Mesendoderm (in vitro differentiated cells): Measurements from ENCODE around the gene HIP1.

Experiments used
- DNase-seq: peaks from one replicate; pipeline ENCODE4 v3.0.0; 2013
- H2AK5ac ChIP-seq: 2 replicates; pipeline ENCODE4 v1.6.1; 2013; ENCODE audit warnings: low read length, inconsistent platforms
- H2BK120ac ChIP-seq: 2 replicates; pipeline ENCODE4 v1.6.1; 2013; ENCODE audit warnings: low read depth, mild to moderate bottlenecking, low read length, moderate library complexity, mixed read lengths
- H2BK15ac ChIP-seq: replicated peaks from 2 replicates; pipeline ENCODE4 v1.6.1; 2013; ENCODE audit warnings: low read depth, mild to moderate bottlenecking, moderate library complexity
- H2BK5ac ChIP-seq: 2 replicates; pipeline ENCODE4 v1.6.1; 2013; ENCODE audit warnings: low read length, inconsistent platforms
- H3K18ac ChIP-seq: 2 replicates; pipeline ENCODE4 v1.6.1; 2013; ENCODE audit warnings: mild to moderate bottlenecking, low read length, mixed read lengths
- H3K23ac ChIP-seq: one replicate; pipeline ENCODE4 v1.6.1; 2013; ENCODE audit warnings: low read length
- H3K27ac ChIP-seq: 2 replicates; pipeline ENCODE4 v1.5.1; 2013; ENCODE audit warnings: low read depth, mild to moderate bottlenecking, inconsistent platforms, low read length, moderate library complexity
- H3K27me3 ChIP-seq: 2 replicates; pipeline ENCODE4 v1.6.1; 2013; ENCODE audit warnings: low read length, control low read depth, mild to moderate bottlenecking, inconsistent platforms; ENCODE audit not compliant: insufficient read depth, poor library complexity
- H3K36me3 ChIP-seq: 2 replicates; pipeline ENCODE4 v1.6.1; 2013; ENCODE audit warnings: low read length, inconsistent platforms; ENCODE audit not compliant: control insufficient read depth, insufficient read depth
- H3K4ac ChIP-seq: one replicate; pipeline ENCODE4 v1.6.1; 2013; ENCODE audit warnings: low read depth, mild to moderate bottlenecking, low read length, moderate library complexity
- H3K4me1 ChIP-seq: 2 replicates; pipeline ENCODE4 v1.6.1; 2013; ENCODE audit warnings: low read depth, low read length, inconsistent platforms; ENCODE audit not compliant: control insufficient read depth
- H3K4me2 ChIP-seq: 2 replicates; pipeline ENCODE4 v1.6.1; 2013; ENCODE audit warnings: low read length
- H3K4me3 ChIP-seq: 2 replicates; pipeline ENCODE4 v1.5.1; 2013; ENCODE audit warnings: mild to moderate bottlenecking, low read length
- H3K56ac ChIP-seq: one replicate; pipeline ENCODE4 v1.6.1; 2013; ENCODE audit warnings: low read length
- H3K79me1 ChIP-seq: 2 replicates; pipeline ENCODE4 v1.6.1; 2013; ENCODE audit warnings: low read length, inconsistent platforms
- H3K79me2 ChIP-seq: 2 replicates; pipeline ENCODE4 v1.6.1; 2013; ENCODE audit warnings: mild to moderate bottlenecking, low read length; ENCODE audit not compliant: control insufficient read depth, insufficient read depth
- H3K9ac ChIP-seq: 2 replicates; pipeline ENCODE4 v1.6.1; 2013; ENCODE audit warnings: low read length, inconsistent platforms
- H4K5ac ChIP-seq: one replicate; pipeline ENCODE4 v1.6.1; 2013; ENCODE audit warnings: low read length
- H4K8ac ChIP-seq: one replicate; pipeline ENCODE4 v1.6.1; 2013; ENCODE audit warnings: low read depth, mild to moderate bottlenecking, control low read depth, low read length, moderate library complexity
- WGBS: extraction: QIAGEN DNeasy Blood & Tissue Kit; methylation state at CpG from one replicate; pipeline ENCODE4 v1.1.7; 2013; ENCODE audit warnings: low lambda C conversion rate, missing lambda C conversion rate; ENCODE audit not compliant: insufficient coverage; ENCODE audit errors: extremely low coverage; 5-methylcytosine and 5-hydroxymethylcytosine counted together

The HIP1 gene

DNA sequence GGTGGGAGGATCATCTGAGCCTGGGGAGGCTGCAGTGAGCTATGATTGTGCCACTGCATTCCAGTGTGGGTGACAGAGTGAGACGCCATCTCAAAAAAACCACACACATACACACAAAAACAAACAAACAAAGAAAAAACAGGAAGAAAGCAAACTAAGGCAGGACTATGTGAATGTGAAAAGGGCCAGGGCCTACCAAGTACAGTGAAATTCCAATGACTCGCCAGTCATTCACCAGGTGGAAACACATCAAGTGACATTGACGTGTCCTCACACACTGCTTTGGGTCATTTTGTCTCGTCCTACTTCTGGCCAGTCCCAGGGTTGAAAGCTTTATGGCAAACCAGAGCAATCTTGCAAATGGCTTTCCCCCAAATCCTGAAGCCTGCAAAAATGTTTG lies 79.9 kb downstream of the HIP1 start:
- no peak overlapping the region for H2BK120ac ChIP-seq
- H3K4ac ChIP-seq, result no peak overlapping the region
- no peak overlapping the region for H2AK5ac ChIP-seq
- no peak overlapping the region for H3K4me2 ChIP-seq
- H3K27me3 ChIP-seq, result no peaks in the 10 kb centered on the region
- H3K23ac ChIP-seq, result no peak overlapping the region
- no peaks in the 10 kb centered on the region for H3K36me3 ChIP-seq
- H2BK15ac ChIP-seq, result no peak overlapping the region
- no peak overlapping the region for H2BK5ac ChIP-seq
- H4K5ac ChIP-seq, result no peak overlapping the region
- H3K79me1 ChIP-seq, result no peaks in the 10 kb centered on the region
- no peak overlapping the region for H4K8ac ChIP-seq
- no CpG with 5 or more reads among the region's 4 CpGs for WGBS
- H3K27ac ChIP-seq, result no peak overlapping the region
- H3K4me1 ChIP-seq, result peaks cover 2% of the 10 kb centered on the region
- no peaks in the 10 kb centered on the region for H3K79me2 ChIP-seq
- no peak overlapping the region for H3K9ac ChIP-seq
- DNase-seq, result no peak
- no peak overlapping the region for H3K18ac ChIP-seq
- no peak overlapping the region for H3K56ac ChIP-seq
- no peak overlapping the region for H3K4me3 ChIP-seq

DNA sequence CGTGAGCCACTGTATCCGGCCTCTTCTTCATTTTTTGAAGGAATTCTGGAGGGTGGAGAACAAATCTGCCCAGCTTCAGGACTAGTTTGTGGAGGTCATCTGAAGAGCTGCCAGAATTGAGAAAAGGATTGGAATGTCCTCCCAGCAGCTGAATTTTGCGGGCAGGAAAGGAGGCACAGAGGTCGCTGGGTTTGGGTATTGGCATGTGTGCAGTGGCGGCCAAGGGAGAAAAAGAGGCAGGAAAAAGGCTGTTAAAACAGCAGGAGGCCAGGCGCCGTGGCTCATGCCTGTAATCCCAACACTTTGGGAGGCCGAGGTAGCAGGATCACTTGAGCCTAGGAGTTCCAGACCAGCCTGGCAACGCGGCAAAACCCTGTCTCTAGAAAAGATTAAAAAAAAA lies 80.4 kb downstream of the HIP1 start:
- H4K8ac ChIP-seq, result no peak overlapping the region
- no peak overlapping the region for H3K4me2 ChIP-seq
- H3K9ac ChIP-seq, result no peak overlapping the region
- no peak overlapping the region for H3K56ac ChIP-seq
- no peak overlapping the region for H4K5ac ChIP-seq
- no peak overlapping the region for H2BK5ac ChIP-seq
- no peak for DNase-seq
- WGBS, result no CpG with 5 or more reads among the region's 10 CpGs
- H2AK5ac ChIP-seq, result no peak overlapping the region
- H3K4ac ChIP-seq, result no peak overlapping the region
- no peak overlapping the region for H3K27ac ChIP-seq
- no peaks in the 10 kb centered on the region for H3K79me2 ChIP-seq
- no peaks in the 10 kb centered on the region for H3K27me3 ChIP-seq
- H3K4me3 ChIP-seq, result no peak overlapping the region
- H2BK15ac ChIP-seq, result no peak overlapping the region
- H3K4me1 ChIP-seq, result peaks cover 2% of the 10 kb centered on the region
- no peaks in the 10 kb centered on the region for H3K79me1 ChIP-seq
- H2BK120ac ChIP-seq, result no peak overlapping the region
- no peak overlapping the region for H3K23ac ChIP-seq
- H3K18ac ChIP-seq, result no peak overlapping the region
- H3K36me3 ChIP-seq, result no peaks in the 10 kb centered on the region

DNA sequence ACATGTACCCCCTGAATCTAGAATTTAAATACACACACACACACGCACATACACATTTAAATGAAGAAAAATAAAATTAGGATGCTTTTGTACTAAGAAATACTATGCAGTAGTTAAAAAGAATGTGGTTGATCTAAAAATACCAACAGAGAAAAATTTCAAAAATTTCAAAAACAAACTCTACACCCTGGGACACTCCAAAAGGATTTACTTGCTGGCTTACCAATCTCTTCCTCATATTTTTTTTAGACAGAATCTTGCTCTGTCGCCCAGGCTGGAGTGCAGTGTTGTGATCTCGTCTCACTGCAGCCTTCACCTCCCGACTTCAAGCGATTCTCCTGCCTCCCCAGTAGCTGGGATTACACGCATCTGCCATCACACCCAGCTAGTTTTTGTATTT lies 80.9 kb downstream of the HIP1 start:
- WGBS, result no CpG with 5 or more reads among the region's 6 CpGs
- no peak overlapping the region for H3K56ac ChIP-seq
- peaks cover 2% of the 10 kb centered on the region for H3K4me1 ChIP-seq
- no peak overlapping the region for H3K18ac ChIP-seq
- H3K9ac ChIP-seq, result no peak overlapping the region
- DNase-seq, result no peak
- H2AK5ac ChIP-seq, result no peak overlapping the region
- no peaks in the 10 kb centered on the region for H3K79me1 ChIP-seq
- no peak overlapping the region for H3K4me3 ChIP-seq
- no peak overlapping the region for H3K23ac ChIP-seq
- no peaks in the 10 kb centered on the region for H3K79me2 ChIP-seq
- H3K4me2 ChIP-seq, result no peak overlapping the region
- no peak overlapping the region for H3K4ac ChIP-seq
- H4K5ac ChIP-seq, result no peak overlapping the region
- H3K27me3 ChIP-seq, result no peaks in the 10 kb centered on the region
- H3K36me3 ChIP-seq, result no peaks in the 10 kb centered on the region
- no peak overlapping the region for H2BK120ac ChIP-seq
- no peak overlapping the region for H2BK15ac ChIP-seq
- H3K27ac ChIP-seq, result no peak overlapping the region
- no peak overlapping the region for H2BK5ac ChIP-seq
- no peak overlapping the region for H4K8ac ChIP-seq

DNA sequence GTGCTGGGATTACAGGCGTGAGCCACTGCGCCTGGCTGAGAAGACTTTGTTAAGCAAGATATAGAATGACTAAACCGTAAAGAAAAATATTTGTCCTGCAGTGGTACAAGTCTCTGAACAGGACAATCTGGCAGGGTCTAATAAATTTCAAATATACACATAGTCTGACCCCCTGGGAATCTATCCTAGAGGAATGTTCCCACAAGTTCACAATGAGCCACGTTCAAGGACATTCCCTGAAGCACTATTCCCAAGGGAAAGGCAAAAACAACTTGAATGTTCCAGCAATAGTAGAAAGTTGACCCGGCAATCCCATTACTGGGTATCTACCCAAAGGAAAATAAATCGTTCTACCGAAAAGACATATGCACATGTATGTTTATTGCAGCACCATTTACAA lies 82.0 kb downstream of the HIP1 start:
- Histone ChIP-seq H3K79me1 (no peaks in the 10 kb centered on the region), H3K56ac (no peak overlapping the region), H4K5ac (no peak overlapping the region), H3K4ac (no peak overlapping the region), H2BK120ac (no peak overlapping the region), H2BK15ac (no peak overlapping the region), H4K8ac (no peak overlapping the region), H2AK5ac (no peak overlapping the region), H3K23ac (no peak overlapping the region), H3K4me1 (peaks cover 2% of the 10 kb centered on the region), H3K36me3 (no peaks in the 10 kb centered on the region), H3K9ac (no peak overlapping the region), H3K4me3 (no peak overlapping the region), H3K27ac (no peak overlapping the region), H2BK5ac (no peak overlapping the region), H3K27me3 (no peaks in the 10 kb centered on the region), H3K79me2 (no peaks in the 10 kb centered on the region), H3K4me2 (no peak overlapping the region), H3K18ac (no peak overlapping the region)
- DNase-seq, result no peak
- WGBS, result no CpG with 5 or more reads among the region's 7 CpGs

DNA sequence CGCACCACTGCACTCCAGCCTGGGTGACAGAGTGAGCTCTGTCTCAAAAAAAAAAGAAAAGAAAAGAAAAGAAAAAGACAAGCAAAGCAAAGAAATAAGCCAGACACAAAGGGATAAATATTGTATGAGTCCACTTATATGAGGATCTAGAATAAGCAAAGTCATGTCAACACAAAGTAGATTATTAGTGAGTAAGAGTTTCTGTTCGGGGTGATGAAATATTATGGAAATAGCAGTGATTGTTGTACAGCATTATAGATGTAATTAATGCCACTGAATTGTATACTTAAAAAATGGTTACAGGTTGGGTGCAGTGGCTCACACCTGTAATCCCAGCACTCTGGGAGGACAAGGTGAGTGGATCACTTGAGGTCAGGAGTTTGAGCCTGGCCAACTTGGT lies 83.2 kb downstream of the HIP1 start:
- Histone ChIP-seq H3K79me2 (no peaks in the 10 kb centered on the region), H3K79me1 (no peaks in the 10 kb centered on the region), H2BK120ac (no peak overlapping the region), H2BK5ac (no peak overlapping the region), H3K4me1 (no peaks in the 10 kb centered on the region), H3K27ac (no peak overlapping the region), H3K18ac (no peak overlapping the region), H4K8ac (no peak overlapping the region), H3K23ac (no peak overlapping the region), H3K9ac (no peak overlapping the region), H3K4ac (no peak overlapping the region), H3K4me3 (no peak overlapping the region), H2BK15ac (no peak overlapping the region), H3K27me3 (no peaks in the 10 kb centered on the region), H2AK5ac (no peak overlapping the region), H4K5ac (no peak overlapping the region), H3K56ac (no peak overlapping the region), H3K36me3 (no peaks in the 10 kb centered on the region), H3K4me2 (no peak overlapping the region)
- DNase-seq, result no peak
- no CpG with 5 or more reads among the region's 2 CpGs for WGBS

DNA sequence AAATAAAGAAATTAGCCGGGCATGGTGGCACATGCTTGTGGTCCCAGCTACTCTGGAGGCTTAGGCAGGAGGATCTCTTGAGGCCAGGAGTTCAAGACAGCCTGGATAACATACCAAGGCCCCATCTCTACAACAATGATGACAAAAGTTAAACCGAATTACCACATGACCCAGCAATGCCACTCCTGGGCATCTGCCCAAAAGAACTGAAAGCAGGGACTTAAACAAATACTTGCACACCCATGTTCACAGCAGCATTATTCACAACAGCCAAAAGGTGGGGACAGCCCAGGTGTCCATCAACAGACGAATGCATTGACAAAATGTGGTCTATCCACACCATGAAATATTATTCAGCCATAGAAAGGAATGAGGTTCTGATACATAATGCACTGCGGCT lies 83.9 kb downstream of the HIP1 start:
- no peaks in the 10 kb centered on the region for H3K79me1 ChIP-seq
- no peak for DNase-seq
- peaks cover under 1% of the 10 kb centered on the region for H3K4me1 ChIP-seq
- H3K18ac ChIP-seq, result no peak overlapping the region
- no peak overlapping the region for H2BK120ac ChIP-seq
- no peak overlapping the region for H4K8ac ChIP-seq
- H3K23ac ChIP-seq, result no peak overlapping the region
- no peaks in the 10 kb centered on the region for H3K79me2 ChIP-seq
- H4K5ac ChIP-seq, result no peak overlapping the region
- no peak overlapping the region for H2BK5ac ChIP-seq
- no peak overlapping the region for H3K56ac ChIP-seq
- H3K27me3 ChIP-seq, result no peaks in the 10 kb centered on the region
- no peak overlapping the region for H2BK15ac ChIP-seq
- no peak overlapping the region for H3K27ac ChIP-seq
- no CpG with 5 or more reads among the region's 4 CpGs for WGBS
- H3K9ac ChIP-seq, result no peak overlapping the region
- H3K4ac ChIP-seq, result no peak overlapping the region
- no peaks in the 10 kb centered on the region for H3K36me3 ChIP-seq
- H2AK5ac ChIP-seq, result no peak overlapping the region
- H3K4me3 ChIP-seq, result no peak overlapping the region
- no peak overlapping the region for H3K4me2 ChIP-seq
